Mucosa of descending colon (tissue), 3 donors: ENCODE results near the gene GABRB1. TPM values are rescaled to one million over a fixed set of nuclear protein-coding genes. Genes with fewer than 3 reads are reported as not detected.

ENCODE experiments used
- ATAC-seq: fragments of 200-7000 bp; cut with Tn5 transposase; one replicate; pipeline ENCODE4 v1.9.1; 2020; ENCODE audit warnings: mild to moderate bottlenecking, moderate library complexity
- DNase-seq, 3 donors: peaks; one replicate each; pipeline ENCODE4 v3.0.0-alpha.2; 2020
- H3K36me3 ChIP-seq: fragments of 200-600 bp; one replicate; pipeline ENCODE4 v1.8.0; 2021; ENCODE audit warnings: low read depth, mild to moderate bottlenecking
- H3K4me1 ChIP-seq: fragments of 200-600 bp; one replicate; pipeline ENCODE4 v1.8.0; 2021; ENCODE audit warnings: low read depth, mild to moderate bottlenecking
- H3K4me3 ChIP-seq: fragments of 200-600 bp; one replicate; pipeline ENCODE4 v1.8.0; 2021; ENCODE audit warnings: mild to moderate bottlenecking
- H3K9me3 ChIP-seq: fragments of 200-600 bp; one replicate; pipeline ENCODE4 v1.8.0; 2021; ENCODE audit warnings: mild to moderate bottlenecking
- CTCF ChIP-seq: fragments of 200-600 bp; IDR thresholded peaks from one replicate; pipeline ENCODE4 v1.8.0; 2022; ENCODE audit warnings: antibody characterized with exemption, mild to moderate bottlenecking
- intact Hi-C, 2 donors: fragments of 100-400 bp; cut with DNase I in 1 of 2; cut with micrococcal nuclease in 1 of 2; formaldehyde crosslinking; loops; one replicate each; pipeline versions ENCODE4 v1.11.0 to v1.11.1; 2022; cut with DNase I, micrococcal nuclease
- total RNA-seq, 3 donors: library from RNA; stranded (reverse); fragmentation: NEBNext Ultra II Directional in 2 of 3; extraction: Animal tissue kit (Norgen Biotek cat#: 25700) in 2 of 3; gene quantifications; one replicate each; pipeline versions ENCODE4 v1.2.1 to v1.2.4, GENCODE V29; 2021 to 2023
- donor health status: DM: no; HTN: no; CAD: no; lungs with moderate emphysema.
- donor health status: DM: no; HTN: no; CAD: no.
- donor health status: DM: no; HTN: yes; CAD: no.

GABRB1 gene
- total RNA-seq, 3 donors from 2014 or later: 0.55 to 0.84 (median 0.82) TPM

GRCh38 chr4:47383829-47384427 lies 352.6 kb downstream of the GABRB1 start:
- DNase-seq: no peak
- no peak overlapping the region for H3K4me3 ChIP-seq
- no peaks in the 10 kb centered on the region for H3K36me3 ChIP-seq
- intact Hi-C loops: no loop called here
- no peaks in the 10 kb centered on the region for H3K4me1 ChIP-seq
- no peak for TF ChIP-seq CTCF
- H3K9me3 ChIP-seq: no peaks in the 10 kb centered on the region
- no peak for ATAC-seq

DNA sequence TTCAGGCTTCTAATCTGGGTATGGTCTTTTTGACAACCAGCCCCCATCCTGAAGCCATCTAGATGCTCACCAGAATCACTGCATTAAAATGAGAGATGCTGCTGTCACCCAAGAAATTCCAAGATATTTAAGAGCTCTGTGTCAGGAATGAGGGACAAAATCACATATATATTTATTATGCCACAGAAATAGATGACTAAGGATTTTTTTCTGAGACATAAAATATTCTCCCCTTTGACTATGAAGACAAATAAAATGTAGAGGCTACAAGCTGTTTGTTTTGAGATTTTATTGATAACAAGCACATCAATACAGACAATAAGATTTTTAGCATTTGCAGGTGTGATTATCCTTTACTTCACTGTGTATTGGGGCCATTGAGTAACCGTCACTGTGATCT lies 354.8 kb downstream of the GABRB1 start:
- ATAC-seq: no peak
- intact Hi-C loops: no loop called here
- no peak for TF ChIP-seq CTCF
- Histone ChIP-seq H3K36me3 (no peaks in the 10 kb centered on the region), H3K9me3 (no peaks in the 10 kb centered on the region), H3K4me3 (no peak overlapping the region), H3K4me1 (no peaks in the 10 kb centered on the region)
- DNase-seq: no peak

- no peaks in the 10 kb centered on the region for H3K9me3 ChIP-seq
Measured at GRCh38 chr4:47386561-47387235, 355.3 kb downstream of the GABRB1 start.

GRCh38 chr4:47390428-47391125 lies 359.2 kb downstream of the GABRB1 start:
- ATAC-seq: no peak
- Histone ChIP-seq H3K4me3 (no peak overlapping the region), H3K36me3 (no peaks in the 10 kb centered on the region), H3K9me3 (no peaks in the 10 kb centered on the region), H3K4me1 (no peaks in the 10 kb centered on the region)
- no peak for DNase-seq
- intact Hi-C loops: no loop called here
- TF ChIP-seq CTCF: no peak

More at GRCh38 chr4:47386561-47387235, 355.3 kb downstream of the GABRB1 start:
- TF ChIP-seq CTCF: no peak
- intact Hi-C loops: no loop called here
- Histone ChIP-seq H3K36me3 (no peaks in the 10 kb centered on the region), H3K4me1 (no peaks in the 10 kb centered on the region), H3K4me3 (no peak overlapping the region)
- ATAC-seq: no peak
- no peak for DNase-seq

GRCh38 chr4:47391256-47391655 lies 359.9 kb downstream of the GABRB1 start:
- H3K9me3 ChIP-seq: no peaks in the 10 kb centered on the region
- ATAC-seq (no peak), DNase-seq (no peak)
- TF ChIP-seq CTCF: no peak
- no peaks in the 10 kb centered on the region for H3K36me3 ChIP-seq
- H3K4me3 ChIP-seq: no peak overlapping the region
- no peaks in the 10 kb centered on the region for H3K4me1 ChIP-seq
- intact Hi-C loops: no loop called here
